Anterior cingulate cortex (tissue), 58 donors: ENCODE measurements around the gene FAM163B.

Source experiments
- DNase-seq, 58 donors: peaks; one replicate each; lab custom pipeline; 2025; lab: John Stamatoyannopoulos, UW

The FAM163B gene

GRCh38 chr9:133585481-133586351 lies 23.5 kb downstream of the FAM163B start:
- no peak for DNase-seq

DNA sequence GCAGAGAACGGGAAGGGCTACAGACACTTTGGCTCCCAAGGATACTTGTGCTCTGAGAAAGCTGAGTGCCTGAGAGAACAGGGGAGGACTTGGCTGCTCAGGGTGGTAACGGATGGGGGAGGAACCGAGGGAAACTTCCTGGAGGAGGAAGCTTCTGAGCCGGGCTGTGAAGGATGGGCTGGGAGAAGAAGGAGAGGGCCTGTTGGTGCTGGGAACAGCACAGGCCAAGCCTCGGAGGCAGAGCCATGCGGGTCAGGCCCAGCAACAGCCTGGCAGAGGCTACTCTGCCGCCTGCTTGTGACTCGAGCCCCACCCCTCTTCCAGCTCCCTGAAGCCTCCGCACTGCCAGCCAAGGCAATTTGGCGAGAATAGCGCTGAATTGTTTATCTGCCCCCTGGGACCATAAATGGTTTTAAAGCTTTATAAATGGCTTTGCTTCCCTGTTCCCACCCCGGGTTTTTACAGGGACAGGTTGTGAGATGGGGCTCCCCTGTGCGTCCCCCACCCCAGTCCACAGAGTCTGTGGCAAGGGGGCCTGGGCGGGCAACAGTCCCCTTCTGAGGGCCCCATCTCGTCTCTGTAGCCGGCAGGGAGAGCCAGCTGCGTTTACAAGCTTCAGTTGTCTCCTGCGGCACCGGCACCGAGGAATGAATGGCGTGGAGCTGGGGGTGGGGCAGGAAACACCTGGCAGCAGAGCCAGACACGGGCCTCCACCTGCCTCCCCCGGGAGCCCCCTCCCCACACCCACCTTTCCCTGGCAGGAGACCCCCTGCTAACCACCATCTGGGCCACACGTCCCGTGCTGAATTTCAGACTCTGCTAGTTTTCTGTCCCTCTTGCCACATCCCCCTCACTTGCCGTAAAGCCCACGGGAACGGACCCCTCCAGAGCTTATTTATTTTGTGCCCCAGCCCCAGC lies 24.4 kb downstream of the FAM163B start:
- DNase-seq: peak in 2 of 58 donors; percentile 15 to 25

- no peak for DNase-seq
These were observed 25.0 kb downstream of the FAM163B start for GRCh38 chr9:133584167-133584558.

- no peak for DNase-seq
These were observed 25.6 kb downstream of the FAM163B start for GRCh38 chr9:133583586-133583985.

DNA sequence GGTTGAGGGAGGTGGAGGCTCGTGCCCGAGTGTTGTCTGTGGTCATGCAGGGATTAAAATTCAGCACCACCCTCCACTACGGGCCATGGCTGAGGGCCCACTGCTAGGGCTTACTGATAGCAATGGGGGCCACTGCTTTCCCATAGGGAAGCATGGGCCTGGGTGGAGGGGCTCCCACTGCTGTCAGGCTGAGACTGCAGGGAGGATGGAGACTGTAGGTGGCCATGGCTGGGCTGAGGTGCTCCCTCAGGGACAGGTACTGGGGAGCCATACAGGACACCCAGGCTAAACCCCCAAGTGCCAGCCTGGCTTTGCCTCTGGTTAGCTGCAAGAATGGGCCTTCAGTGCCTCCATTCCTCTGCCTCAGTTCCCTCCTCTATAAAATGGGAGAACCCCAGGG lies 26.1 kb downstream of the FAM163B start:
- no peak for DNase-seq

- no peak for DNase-seq
These were observed 26.6 kb downstream of the FAM163B start for GRCh38 chr9:133582501-133583045.

- DNase-seq: no peak
These were observed 27.5 kb downstream of the FAM163B start for GRCh38 chr9:133581513-133582343.

GRCh38 chr9:133581011-133581410 lies 28.2 kb downstream of the FAM163B start:
- DNase-seq: no peak

GRCh38 chr9:133580419-133580738 lies 28.8 kb downstream of the FAM163B start:
- peak in 13 of 58 donors; percentile 15 to 53 (median 39) for DNase-seq

DNA sequence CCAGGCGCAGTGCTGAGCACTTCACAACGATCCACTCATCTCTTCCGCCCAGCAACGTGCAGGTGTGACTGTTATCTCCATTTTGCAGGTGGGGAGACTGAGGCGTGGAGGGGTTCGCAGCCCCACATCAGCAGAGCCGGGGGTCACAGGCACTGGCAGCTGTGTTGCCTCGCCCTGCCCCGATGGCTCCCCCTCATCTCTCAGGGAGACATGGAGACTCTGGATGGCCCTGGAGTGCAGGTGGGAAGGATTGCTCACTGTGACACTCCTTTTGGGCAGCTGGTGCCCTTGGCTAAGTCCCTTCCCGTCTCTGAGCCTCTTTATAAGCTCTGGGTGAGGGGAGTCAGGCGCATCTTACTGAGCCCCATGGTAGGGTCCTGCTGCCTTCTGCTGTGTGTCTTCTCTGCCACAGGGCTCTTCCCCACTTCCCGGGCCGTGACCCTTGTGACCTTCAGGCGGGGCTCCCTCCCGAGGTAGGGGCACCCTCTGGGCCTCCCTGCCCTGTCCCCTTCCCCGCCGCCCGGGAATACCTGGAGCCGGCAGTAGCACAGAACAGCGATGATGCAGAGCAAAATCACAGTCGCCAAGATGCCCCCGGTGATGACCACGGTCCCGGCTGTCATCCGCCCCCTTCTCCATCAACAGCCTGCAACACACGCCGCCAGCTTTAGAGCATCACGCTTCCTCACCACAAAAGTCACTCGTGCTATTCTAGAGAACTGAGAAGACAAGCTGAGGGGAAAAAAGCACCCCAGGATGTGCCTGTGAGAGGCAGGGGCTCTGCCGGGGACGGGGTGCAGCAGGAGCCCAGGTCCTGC lies 29.4 kb downstream of the FAM163B start:
- DNase-seq: peak in 1 of 58 donors; percentile 51

- no peak for DNase-seq
These were observed 30.4 kb downstream of the FAM163B start for GRCh38 chr9:133578524-133579441.

GRCh38 chr9:133577737-133578112 lies 31.5 kb downstream of the FAM163B start:
- DNase-seq: no peak

DNA sequence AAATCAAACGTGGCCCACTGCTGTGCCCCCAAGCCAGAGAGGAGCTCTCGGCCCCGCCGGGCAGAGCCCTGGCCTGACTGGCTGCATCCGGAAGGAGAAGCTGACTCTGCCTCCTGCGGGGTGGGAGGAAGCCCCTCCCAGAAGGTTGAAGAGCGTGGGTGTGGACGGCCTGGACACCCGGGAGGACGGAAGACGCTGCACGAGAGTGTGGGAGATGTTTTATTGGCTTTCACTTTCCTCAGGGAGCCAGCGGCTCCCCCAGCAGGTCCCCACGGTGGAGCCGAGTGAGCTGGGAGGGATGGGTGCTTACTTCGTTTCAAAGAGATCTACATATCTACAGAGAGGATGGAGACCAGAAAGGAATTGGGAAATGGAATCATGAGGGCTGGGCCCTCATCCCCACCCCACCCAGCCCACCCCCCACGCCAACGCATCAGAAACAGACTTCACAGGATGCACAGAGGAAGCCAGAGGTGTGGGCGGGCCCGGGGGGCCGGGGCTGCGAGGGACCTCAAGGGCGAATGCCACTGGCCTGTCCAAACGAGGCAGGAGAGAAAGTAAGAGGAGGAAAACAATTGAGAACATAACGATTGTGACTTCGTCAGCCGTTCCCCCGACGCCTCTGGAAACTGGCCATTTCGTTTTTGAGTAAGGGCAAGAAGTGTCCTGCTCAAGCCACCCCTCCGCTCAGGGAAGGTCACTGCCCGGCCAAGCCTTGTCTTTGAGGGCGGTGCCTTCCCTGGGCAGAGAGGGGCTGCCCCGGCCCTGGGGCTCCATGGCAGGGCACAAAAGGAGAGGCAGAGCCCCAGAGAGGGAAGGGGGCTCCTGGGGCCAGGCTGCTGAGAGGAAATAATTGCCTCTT lies 32.1 kb downstream of the FAM163B start:
- DNase-seq: no peak

GRCh38 chr9:133576031-133576874 lies 32.9 kb downstream of the FAM163B start:
- DNase-seq: no peak

DNA sequence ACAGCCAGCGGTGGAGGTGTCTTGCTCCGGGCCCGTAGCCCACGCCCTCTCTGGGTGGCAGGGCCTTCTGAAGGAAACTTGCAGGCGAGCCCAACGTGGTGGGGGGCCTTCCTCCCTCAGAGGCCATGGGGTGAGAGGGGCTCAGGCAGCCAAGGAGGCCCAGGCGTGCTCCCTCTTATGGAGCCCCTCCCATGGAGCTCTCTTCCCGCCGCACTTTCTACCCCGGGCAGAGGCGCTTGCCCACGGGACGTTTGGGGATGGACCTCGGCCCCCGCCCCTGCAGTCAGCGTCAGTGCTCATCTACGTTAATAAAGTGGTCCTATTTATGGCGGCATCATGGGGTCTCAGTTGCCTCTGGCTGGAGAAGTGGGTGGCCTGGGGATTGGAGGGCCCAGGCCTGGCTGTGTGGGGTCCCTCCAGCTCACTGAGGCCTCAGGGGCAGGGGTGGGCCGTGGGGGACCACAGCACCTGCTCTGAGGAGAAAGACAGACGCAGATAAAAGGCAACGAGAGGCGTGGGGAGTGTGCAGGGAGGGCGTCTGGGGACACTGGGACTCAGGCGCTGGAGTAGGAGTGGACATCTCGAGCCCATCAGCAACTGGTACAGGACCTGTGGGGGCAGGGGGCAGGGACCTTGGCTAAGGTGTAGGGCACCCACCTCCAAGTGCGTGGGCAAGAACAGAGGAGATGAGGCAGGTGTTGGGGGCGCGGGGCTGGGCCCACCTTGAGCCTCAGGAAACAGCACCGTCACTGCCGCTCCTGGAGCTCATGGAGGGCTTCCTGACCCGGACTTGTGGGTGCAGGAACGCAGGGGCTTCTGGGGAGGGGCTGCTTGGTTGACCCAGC lies 33.8 kb downstream of the FAM163B start:
- no peak for DNase-seq

DNA sequence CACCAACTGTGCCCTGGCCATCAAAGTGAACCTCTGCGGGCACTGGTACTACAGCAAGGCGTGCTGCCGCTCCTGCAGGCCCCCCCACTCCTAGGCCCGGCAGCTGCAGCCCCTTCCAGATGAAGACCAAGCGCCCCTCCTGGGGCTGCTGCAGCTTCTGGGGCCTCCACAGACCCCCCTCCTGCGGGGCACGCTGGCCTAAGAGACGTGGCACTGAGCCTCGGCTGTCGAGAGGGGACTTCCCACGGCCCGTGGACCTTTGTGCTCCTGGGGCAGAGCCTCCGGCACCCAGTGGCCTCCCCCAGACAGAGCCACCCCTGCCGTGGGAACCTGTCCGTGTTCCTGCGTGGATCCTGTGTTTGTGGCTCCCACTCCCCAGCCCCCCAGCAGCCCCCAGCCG lies 34.4 kb downstream of the FAM163B start:
- DNase-seq: no peak
